HL-60/S4 treated with retinoic acid at 250 ng/mL for 4 days and 3 days (cell line): ENCODE measurements around the gene TRIM44.

Source experiments
- in situ Hi-C: fragments of 300-500 bp; cut with MboI; formaldehyde crosslinking; loops from 2 replicates; pipeline ENCODE4 v1.7.0; 2022; ENCODE audit warnings: low sequenced_read_pairs

Gene TRIM44

DNA sequence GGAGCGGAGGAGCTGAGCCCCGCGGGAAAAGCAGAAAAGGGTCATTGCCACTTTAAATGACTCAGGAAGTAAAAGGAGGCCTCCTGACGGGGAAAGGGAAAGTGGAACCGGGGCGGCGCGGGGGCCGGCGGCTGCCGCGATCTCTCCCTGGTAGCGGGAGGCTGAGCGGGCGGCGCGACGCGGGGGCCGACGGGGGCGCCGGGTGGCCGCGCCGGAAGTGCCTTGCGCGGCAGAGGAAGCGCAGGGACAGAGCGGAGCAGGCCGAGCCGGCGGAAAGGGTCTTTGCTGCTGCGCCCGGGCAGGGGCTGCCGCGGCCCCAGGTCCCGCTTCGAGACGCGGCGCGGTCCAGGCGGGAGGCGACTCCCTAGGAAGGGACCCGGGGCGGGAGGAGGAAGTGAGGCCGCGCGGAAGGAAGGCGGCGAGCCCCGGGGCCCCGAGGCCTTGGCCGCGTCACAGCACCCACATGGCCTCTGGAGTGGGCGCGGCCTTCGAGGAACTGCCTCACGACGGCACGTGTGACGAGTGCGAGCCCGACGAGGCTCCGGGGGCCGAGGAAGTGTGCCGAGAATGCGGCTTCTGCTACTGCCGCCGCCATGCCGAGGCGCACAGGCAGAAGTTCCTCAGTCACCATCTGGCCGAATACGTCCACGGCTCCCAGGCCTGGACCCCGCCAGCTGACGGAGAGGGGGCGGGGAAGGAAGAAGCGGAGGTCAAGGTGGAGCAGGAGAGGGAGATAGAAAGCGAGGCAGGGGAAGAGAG is at the start of gene TRIM44:
Gene TRIM44 (plus strand): TSS at position 127 of the 759 bp plus-strand sequence. CDS start 337 bp downstream, at position 464.
- in situ Hi-C loops, result no loop called here

GRCh38 chr11:35614939-35615569 is 47.5 kb upstream of the TRIM44 start:
- in situ Hi-C loops, result loop anchor here (10.0 to 25.0 kb wide), 2 partner anchors 650 to 872 kb away; no protein-coding TSS in a partner anchor

DNA sequence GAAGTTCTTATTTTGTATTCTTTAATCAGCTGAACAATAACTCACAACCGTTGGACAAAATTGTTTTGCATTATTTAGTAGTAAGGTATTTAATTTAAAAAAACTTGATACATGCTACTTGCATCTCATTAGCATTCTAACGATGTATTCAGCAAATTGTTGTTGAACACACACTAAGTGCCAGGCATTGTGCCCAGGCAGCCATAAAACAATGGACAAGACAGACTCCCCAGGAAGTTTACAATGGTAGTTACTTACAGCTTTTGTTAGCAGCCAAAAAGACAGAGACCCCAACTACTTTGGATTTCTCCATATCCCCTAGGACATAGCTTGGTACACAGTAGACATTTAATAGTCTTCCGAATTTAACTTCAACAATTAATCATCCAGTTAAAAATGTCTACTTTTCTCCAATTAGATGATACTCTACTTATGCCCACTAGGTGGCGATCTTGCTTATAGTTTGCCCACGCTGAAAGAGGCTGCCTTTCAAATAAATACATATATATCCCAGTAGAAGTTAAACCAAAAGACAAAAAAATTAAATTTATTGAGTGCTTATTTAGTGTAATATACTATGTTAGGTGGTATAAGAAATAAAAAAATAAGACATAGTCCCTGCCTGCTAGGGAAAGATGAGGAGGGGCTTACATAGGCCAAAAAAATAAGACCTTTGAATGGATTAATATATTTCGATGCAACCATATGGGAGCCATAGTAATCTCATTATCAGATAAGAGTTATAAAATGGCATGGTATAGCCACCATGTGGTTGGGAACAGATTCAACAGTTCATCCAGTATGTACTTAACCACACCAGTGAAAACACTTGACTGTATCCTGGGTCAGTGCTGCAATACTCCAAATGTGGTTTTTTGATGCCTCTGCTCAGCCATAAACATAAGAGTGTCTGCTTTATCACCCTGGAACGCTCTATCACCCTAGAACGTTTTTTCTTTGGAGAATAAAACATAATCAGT is 46.4 kb upstream of the TRIM44 start:
- in situ Hi-C loops, result loop anchor here (10.0 to 25.0 kb wide), 2 partner anchors 649 to 871 kb away; no protein-coding TSS in a partner anchor

DNA sequence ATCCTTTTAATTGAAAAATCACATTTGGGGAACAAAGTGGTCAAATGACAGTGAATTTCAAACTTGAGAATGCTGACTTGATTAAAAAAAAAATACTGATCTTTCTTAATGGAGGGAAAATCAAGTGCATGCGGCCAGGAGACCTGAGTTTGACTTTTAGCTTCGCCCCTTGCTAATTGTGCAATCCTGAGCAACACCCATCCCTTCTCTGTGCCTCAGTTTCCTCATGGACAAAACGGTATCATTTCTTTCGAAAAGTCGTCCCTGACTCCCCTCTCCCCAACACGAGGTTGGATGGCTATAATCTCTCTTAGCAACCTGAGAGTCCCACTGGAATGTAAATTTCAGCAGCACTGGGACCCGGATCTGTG is 45.3 kb upstream of the TRIM44 start:
- in situ Hi-C loops, result loop anchor here (10.0 to 25.0 kb wide), 2 partner anchors 648 to 870 kb away; no protein-coding TSS in a partner anchor

- in situ Hi-C loops, result loop anchor here (10.0 to 25.0 kb wide), 2 partner anchors 647 to 869 kb away; no protein-coding TSS in a partner anchor
Observed at GRCh38 chr11:35617687-35618496, 44.7 kb upstream of the TRIM44 start, which contains the start of gene FJX1. TSS of gene FJX1 (plus strand) at chr11:35618460. CDS start at chr11:35618637, 177 bp downstream.

- in situ Hi-C loops, result loop anchor here (10.0 to 25.0 kb wide), 2 partner anchors 646 to 869 kb away; no protein-coding TSS in a partner anchor
Observed at GRCh38 chr11:35618497-35619115, 44.0 kb upstream of the TRIM44 start.

DNA sequence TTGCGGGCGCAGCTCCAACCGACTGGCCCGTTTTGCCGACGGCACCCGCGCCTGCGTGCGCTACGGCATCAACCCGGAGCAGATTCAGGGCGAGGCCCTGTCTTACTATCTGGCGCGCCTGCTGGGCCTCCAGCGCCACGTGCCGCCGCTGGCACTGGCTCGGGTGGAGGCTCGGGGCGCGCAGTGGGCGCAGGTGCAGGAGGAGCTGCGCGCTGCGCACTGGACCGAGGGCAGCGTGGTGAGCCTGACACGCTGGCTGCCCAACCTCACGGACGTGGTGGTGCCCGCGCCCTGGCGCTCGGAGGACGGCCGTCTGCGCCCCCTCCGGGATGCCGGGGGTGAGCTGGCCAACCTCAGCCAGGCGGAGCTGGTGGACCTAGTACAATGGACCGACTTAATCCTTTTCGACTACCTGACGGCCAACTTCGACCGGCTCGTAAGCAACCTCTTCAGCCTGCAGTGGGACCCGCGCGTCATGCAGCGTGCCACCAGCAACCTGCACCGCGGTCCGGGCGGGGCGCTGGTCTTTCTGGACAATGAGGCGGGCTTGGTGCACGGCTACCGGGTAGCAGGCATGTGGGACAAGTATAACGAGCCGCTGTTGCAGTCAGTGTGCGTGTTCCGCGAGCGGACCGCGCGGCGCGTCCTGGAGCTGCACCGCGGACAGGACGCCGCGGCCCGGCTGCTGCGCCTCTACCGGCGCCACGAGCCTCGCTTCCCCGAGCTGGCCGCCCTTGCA is 43.3 kb upstream of the TRIM44 start:
- in situ Hi-C loops, result loop anchor here (10.0 to 25.0 kb wide), 2 partner anchors 646 to 868 kb away; no protein-coding TSS in a partner anchor

- in situ Hi-C loops, result loop anchor here (10.0 to 25.0 kb wide), 2 partner anchors 645 to 867 kb away; no protein-coding TSS in a partner anchor
Observed at GRCh38 chr11:35619855-35620640, 42.5 kb upstream of the TRIM44 start.

DNA sequence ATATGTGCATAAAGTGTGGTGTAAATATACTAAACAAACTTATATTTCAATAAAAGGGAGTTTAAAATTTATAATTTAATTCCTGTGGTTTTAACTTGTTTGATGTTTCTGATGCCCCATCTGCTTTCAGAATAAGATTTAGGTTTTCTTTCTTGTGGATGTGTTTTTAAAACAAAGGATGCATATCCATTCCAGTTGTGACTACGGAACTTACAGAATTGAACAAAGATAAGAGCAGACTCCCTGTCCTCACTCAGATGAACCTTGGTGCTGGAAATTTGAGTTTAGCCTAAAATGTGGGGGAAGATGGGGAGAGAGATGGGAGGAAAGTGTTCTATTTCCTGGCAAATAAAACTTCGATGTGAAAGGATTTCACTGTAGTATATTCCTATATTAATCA is 41.8 kb upstream of the TRIM44 start:
- in situ Hi-C loops, result loop anchor here (25.0 kb wide), 1 partner anchor 867 kb away; no protein-coding TSS in a partner anchor

- in situ Hi-C loops, result loop anchor here (25.0 kb wide), 1 partner anchor 866 kb away; no protein-coding TSS in a partner anchor
Observed at GRCh38 chr11:35621620-35622019, 41.0 kb upstream of the TRIM44 start.

DNA sequence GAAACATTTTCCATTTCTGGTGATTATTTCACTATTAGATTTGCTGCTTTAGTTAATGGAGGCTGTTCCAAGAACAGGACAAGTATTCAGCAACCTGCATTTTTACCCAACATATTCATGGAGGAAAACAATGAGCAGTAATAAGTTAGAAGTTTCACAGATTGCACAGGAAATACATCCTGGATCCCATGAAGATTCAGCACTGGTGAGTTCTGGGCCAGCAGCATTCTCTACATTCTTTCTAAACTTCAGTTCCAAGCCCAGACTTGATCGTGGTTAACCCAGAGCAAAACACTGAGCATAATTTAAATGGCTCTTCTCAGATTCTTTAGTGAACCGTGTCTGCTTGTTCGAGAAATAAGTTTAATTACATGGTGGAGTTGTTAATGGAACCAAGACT is 40.5 kb upstream of the TRIM44 start:
- in situ Hi-C loops, result loop anchor here (25.0 kb wide), 1 partner anchor 865 kb away; no protein-coding TSS in a partner anchor

DNA sequence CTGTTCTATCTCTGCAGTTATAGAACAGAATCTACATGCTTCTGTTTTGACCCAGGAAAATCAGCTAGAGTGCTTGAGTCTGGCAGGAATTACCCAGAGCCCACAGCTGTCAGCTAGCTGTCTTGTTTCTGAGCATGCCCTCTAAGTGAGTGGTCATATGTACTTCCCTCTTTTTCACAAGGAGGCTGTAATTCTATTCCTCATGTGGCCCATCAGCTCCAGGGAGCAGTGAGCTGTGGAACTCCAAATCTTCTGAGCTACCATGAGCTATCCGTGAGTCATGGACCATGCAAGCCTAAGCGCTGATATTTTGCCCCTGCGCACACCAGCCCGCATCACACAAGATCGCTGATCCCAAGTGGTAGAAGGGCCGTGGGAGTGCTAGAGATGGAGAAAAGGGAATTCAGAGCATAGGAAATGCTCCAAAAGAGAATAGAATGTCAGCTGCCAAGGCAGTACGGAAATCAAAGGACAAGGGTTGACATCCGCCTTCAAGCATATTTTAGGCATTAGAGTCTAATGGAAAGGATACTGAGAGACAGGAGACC is 38.9 kb upstream of the TRIM44 start:
- in situ Hi-C loops, result loop anchor here (25.0 kb wide), 1 partner anchor 864 kb away; no protein-coding TSS in a partner anchor

DNA sequence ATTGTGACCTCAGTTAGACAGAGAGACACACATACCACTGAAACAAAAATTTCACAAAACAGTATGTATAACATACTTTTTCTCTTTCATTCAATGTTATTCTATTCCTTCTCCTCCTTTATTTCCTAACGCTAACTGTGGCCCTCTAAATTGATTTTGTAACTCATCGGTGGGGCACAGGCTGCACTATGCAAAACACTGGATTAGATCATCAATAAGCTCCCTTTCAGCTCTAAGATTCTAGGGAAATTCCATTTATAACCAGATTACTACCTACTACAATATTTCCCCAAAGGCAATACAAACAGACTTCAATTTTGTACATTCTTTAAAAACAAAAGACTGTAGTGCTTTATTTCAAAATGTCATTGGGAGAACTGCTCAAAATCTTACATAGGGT is 38.3 kb upstream of the TRIM44 start:
- in situ Hi-C loops, result loop anchor here (25.0 kb wide), 1 partner anchor 863 kb away; no protein-coding TSS in a partner anchor

GRCh38 chr11:35624781-35625180 is 37.8 kb upstream of the TRIM44 start:
- in situ Hi-C loops, result loop anchor here (25.0 kb wide), 1 partner anchor 863 kb away; no protein-coding TSS in a partner anchor

GRCh38 chr11:35626501-35626900 is 36.1 kb upstream of the TRIM44 start:
- in situ Hi-C loops, result no loop called here

- in situ Hi-C loops, result no loop called here
Observed at GRCh38 chr11:35629511-35629910, 33.1 kb upstream of the TRIM44 start.

DNA sequence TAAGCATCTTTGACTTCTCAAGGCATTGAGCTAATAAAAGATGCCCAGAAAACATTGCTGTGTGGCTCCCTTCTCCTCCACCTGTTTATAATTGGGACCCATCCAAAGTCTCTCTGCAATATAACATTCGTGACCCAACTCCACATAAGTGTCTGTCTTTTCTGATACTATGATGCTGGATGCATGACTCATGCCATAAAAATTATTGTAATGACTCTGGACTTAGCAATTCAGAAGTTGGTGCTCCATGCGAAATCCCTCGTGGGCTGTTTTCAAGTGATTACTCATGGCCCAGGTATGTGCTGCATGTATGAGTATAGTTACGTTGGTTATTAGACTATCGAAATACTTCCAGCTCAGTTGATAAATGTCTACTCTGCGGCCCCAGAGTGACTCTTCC is 32.7 kb upstream of the TRIM44 start:
- in situ Hi-C loops, result no loop called here
